ENCODE data around the gene STAT3. TPM values are rescaled to one million over a fixed set of nuclear protein-coding genes. Genes with fewer than 3 reads are reported as not detected.
A peak's percentile ranks its signal among the peaks of the same experiment; 100 is the strongest.

The STAT3 gene
- total and polyA plus RNA-seq, 9 of the 15 experiments (the other 6 are each of a cell fraction or from before 2014, with no cell fraction given): 90.0 to 179 (median 114) TPM

DNA sequence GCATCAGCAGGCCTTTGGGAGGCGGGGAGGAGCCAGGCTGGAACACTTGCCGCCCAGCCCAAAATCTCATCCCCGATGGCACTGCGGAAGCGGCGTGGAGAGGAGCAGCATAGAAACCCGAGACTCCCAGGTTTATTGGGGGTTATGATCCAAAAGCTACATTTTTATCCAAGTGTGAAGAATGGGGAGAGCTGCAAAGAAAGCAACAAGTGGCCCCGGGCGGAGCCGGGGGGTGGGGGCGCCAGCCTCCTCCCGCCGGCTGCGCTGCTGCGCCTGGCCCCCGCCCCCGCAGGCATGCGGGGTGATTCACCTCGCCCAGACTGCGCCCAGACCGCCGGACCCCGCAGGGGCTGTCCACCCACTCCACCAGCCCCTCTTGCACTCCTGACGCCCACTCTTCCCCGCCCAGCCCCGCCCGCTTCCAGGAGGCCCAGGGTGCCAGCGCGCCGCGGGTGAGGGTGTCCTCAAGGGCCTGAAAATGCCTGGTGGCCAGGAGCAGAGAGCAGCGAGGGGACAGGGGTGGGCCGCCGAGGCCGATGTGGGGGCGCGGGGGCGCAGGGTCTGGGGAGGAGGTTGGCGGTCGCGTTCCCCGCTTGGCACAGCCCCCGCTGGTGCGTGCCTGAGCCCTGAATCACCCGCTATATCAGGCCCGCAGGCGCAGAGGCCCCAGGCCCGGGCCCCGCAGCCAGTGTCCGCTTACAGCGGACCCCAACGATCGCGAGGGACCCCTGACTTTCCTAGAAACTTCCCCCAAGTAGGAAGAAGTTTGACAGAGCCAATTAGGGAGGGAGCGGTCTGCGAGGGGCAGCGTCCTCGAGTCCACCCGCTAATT, 33.5 kb upstream of the STAT3 start (continued):
- no peak for TF ChIP-seq DIDO1 (tag; IDR thresholded peaks at IDR 0.05; ENCODE audit: low read depth)
- TF ChIP-seq ZFP36 (IDR thresholded peaks at IDR 0.05; ENCODE audit: low read depth, low read length, partially characterized antibody): no peak
- TF ChIP-seq CCNT2 (IDR thresholded peaks at IDR 0.05; ENCODE audit: borderline replicate concordance, extremely low read depth, insufficient read length, low read depth, low read length): peak; percentile 34
- TF ChIP-seq PHF21A (IDR thresholded peaks at IDR 0.05; ENCODE audit: borderline replicate concordance, low read depth): no peak
- no peak for TF ChIP-seq BRD9 (IDR thresholded peaks at IDR 0.05; ENCODE audit: low read depth, partially characterized antibody)
- TF ChIP-seq E2F1 (CRISPR knock-in tag; IDR thresholded peaks at IDR 0.05): no peak
- no peak for TF ChIP-seq IRF9 (tag; IDR thresholded peaks at IDR 0.05)
- no peak for TF ChIP-seq ZNF124 (CRISPR knock-in tag; IDR thresholded peaks at IDR 0.05)
- TF ChIP-seq SMC3 (conservative IDR thresholded peaks at IDR 0.05; ENCODE audit: insufficient read depth, low read depth, low read length): no peak
- TF ChIP-seq ZNF584 (CRISPR knock-in tag; IDR thresholded peaks at IDR 0.05; ENCODE audit: low read depth): no peak
- TF ChIP-seq ZNF644 (tag; IDR thresholded peaks at IDR 0.05; ENCODE audit: low read depth): no peak
- peak in 1 of 2 experiments; percentile 78; a peak in 1 of 4 replicates for TF ChIP-seq SIN3A (IDR thresholded peaks at IDR 0.05; ENCODE audit: borderline replicate concordance in 2 of 2, control insufficient read depth in 1 of 2, low read depth in 2 of 2, low read length in 2 of 2)
- peak; percentile 35 to 64; a peak in 3 of 4 replicates for TF ChIP-seq MAZ (CRISPR knock-in tag; conservative IDR thresholded peaks at IDR 0.05 in 1 of 2, IDR thresholded peaks at IDR 0.05 in 1 of 2)
- no peak for TF ChIP-seq ARHGAP35 (IDR thresholded peaks at IDR 0.05; ENCODE audit: partially characterized antibody)
- TF ChIP-seq, protein P1, sequence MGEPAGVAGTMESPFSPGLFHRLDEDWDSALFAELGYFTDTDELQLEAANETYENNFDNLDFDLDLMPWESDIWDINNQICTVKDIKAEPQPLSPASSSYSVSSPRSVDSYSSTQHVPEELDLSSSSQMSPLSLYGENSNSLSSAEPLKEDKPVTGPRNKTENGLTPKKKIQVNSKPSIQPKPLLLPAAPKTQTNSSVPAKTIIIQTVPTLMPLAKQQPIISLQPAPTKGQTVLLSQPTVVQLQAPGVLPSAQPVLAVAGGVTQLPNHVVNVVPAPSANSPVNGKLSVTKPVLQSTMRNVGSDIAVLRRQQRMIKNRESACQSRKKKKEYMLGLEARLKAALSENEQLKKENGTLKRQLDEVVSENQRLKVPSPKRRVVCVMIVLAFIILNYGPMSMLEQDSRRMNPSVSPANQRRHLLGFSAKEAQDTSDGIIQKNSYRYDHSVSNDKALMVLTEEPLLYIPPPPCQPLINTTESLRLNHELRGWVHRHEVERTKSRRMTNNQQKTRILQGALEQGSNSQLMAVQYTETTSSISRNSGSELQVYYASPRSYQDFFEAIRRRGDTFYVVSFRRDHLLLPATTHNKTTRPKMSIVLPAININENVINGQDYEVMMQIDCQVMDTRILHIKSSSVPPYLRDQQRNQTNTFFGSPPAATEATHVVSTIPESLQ (CRISPR knock-in tag; IDR thresholded peaks at IDR 0.05): no peak
- no peak for TF ChIP-seq NFE2L1 (tag; IDR thresholded peaks at IDR 0.05; ENCODE audit: borderline replicate concordance, low read depth)
- peak; percentile 70 for TF ChIP-seq RBFOX2 (IDR thresholded peaks at IDR 0.05; ENCODE audit: low read depth, low read length)
- no peak for TF ChIP-seq PHF20 (IDR thresholded peaks at IDR 0.05; ENCODE audit: partially characterized antibody)
- TF ChIP-seq RAD51 (IDR thresholded peaks at IDR 0.05; ENCODE audit: borderline replicate concordance, low read depth): no peak
- TF ChIP-seq ZNF696 (CRISPR knock-in tag; conservative IDR thresholded peaks at IDR 0.05): no peak
- no peak for TF ChIP-seq TCF3 (CRISPR knock-in tag; IDR thresholded peaks at IDR 0.05)
- TF ChIP-seq SIN3B (IDR thresholded peaks at IDR 0.05; ENCODE audit: low read depth): no peak
- TF ChIP-seq ZNF408 (CRISPR knock-in tag; IDR thresholded peaks at IDR 0.05; ENCODE audit: low read depth): no peak
